HUES64 (cell line): ENCODE measurements around the gene FBXO34. TPM values are rescaled to one million over a fixed set of nuclear protein-coding genes. Genes with fewer than 3 reads are reported as not detected.

Source experiments
- H3K27ac ChIP-seq: 2 replicates; pipeline ENCODE4 v1.7.0; 2013; ENCODE audit warnings: low read depth, low read length, inconsistent platforms
- H3K27me3 ChIP-seq: 2 replicates; pipeline ENCODE4 v1.6.1; 2013; ENCODE audit warnings: mild to moderate bottlenecking, low read length; ENCODE audit not compliant: insufficient read depth
- H3K36me3 ChIP-seq: 2 replicates; pipeline ENCODE4 v1.6.1; 2013; ENCODE audit warnings: mild to moderate bottlenecking, low read length; ENCODE audit not compliant: insufficient read depth
- H3K4me1 ChIP-seq: 2 replicates; pipeline ENCODE4 v1.6.1; 2013; ENCODE audit warnings: mild to moderate bottlenecking, low read length, moderate library complexity; ENCODE audit not compliant: insufficient read depth
- H3K4me3 ChIP-seq: 2 replicates; pipeline ENCODE4 v1.5.1; 2013; ENCODE audit warnings: mild to moderate bottlenecking, low read length, moderate library complexity
- H3K9ac ChIP-seq: 2 replicates; pipeline ENCODE4 v1.6.1; 2013; ENCODE audit warnings: mild to moderate bottlenecking, low read depth, low read length
- H3K9me3 ChIP-seq: 2 replicates; pipeline ENCODE4 v1.6.1; 2013; ENCODE audit warnings: low read depth, low read length; ENCODE audit not compliant: insufficient read depth
- WGBS: fragments of 150-250, 120-280 bp; methylation state at CpG from one replicate; pipeline ENCODE4 v1.1.7; 2013; ENCODE audit warnings: missing lambda C conversion rate; 5-methylcytosine and 5-hydroxymethylcytosine counted together
- polyA plus RNA-seq, 2 experiments: library from polyadenylated mRNA; stranded (reverse); fragments of 50-300 nt; gene quantifications; one replicate each; pipeline ENCODE4 v1.2.3, GENCODE V29; 2013

FBXO34 gene, protein sequence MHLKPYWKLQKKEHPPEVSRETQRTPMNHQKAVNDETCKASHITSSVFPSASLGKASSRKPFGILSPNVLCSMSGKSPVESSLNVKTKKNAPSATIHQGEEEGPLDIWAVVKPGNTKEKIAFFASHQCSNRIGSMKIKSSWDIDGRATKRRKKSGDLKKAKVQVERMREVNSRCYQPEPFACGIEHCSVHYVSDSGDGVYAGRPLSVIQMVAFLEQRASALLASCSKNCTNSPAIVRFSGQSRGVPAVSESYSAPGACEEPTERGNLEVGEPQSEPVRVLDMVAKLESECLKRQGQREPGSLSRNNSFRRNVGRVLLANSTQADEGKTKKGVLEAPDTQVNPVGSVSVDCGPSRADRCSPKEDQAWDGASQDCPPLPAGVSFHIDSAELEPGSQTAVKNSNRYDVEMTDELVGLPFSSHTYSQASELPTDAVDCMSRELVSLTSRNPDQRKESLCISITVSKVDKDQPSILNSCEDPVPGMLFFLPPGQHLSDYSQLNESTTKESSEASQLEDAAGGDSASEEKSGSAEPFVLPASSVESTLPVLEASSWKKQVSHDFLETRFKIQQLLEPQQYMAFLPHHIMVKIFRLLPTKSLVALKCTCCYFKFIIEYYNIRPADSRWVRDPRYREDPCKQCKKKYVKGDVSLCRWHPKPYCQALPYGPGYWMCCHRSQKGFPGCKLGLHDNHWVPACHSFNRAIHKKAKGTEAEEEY
- 7.2 TPM for polyA plus RNA-seq (2013, experiment 1 of 2)
- polyA plus RNA-seq (2013, experiment 2 of 2): 8.4 TPM

DNA sequence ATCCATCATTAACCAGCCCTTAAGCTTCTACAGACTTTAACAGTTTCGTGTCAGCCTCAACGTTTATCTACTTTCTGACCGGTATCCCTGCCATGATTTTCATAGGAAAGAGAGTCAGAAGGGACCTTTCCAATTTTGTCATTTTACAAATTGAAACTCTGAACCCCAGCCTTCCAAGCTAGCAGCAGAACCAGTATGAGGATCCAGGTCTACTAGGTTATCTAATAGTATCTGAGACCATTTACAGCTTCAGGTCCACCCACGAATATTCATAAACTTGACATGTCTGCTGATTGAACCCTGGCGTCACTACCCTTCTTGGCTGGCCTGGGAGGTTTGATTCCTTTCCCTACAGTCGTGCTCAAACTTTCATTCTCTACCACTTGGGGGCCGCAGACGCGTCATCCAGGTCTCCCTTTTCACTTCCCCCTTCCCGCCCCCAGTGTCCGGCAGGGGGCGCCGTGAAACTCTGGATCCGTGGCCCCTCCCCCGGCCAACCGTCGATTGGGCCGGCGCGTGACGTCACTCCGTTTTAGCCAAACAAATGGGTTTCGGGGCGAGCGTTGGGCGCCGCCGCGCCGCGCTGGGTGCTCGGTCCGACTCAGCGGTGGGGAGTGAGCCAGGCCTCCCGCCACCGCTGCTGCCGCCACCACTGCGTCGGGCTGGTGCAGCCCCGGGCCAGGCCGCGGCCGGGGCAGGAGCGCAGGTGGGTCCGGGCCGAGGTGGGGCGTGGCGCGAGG lies at the start of gene FBXO34:
FBXO34 (plus strand) TSS at position 590 of the 740 bp plus-strand sequence. CDS start 78,970 bp downstream, outside the sequence.
- Histone ChIP-seq H3K9me3 (no peaks in the 10 kb centered on the region), H3K36me3 (no peaks in the 10 kb centered on the region)
- WGBS: 3% methylated on average over 49 of the region's 49 CpGs

DNA sequence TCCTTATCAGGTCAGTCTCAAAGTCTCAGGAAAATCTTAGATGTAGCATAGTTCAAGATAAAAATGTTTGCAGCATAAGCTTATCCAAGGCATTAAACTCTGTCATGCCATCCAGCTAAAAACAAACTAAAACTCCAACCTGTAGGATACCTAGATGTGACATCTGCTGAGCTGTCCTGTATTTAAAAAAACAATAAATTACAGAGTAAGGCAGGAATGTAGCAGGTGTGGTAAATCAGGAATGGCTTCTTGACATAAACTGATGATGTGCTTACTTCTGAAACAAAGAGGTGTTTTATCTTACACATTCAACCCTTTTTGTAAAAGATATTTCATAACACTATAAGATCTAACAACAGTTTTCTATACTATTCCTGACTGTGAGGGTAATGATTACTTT lies 49.3 kb upstream of the FBXO34 start:
- Histone ChIP-seq H3K4me1 (0 out of 2 replicates have a peak, but pooled peaks cover 3% of the 10 kb centered on the region), H3K9me3 (no peaks in the 10 kb centered on the region; the same call in 1 of the 2 replicates), H3K36me3 (no peaks in the 10 kb centered on the region), H3K27ac (no peak overlapping the region), H3K4me3 (no peak overlapping the region), H3K9ac (no peak overlapping the region), H3K27me3 (no peaks in the 10 kb centered on the region)

More for the DNA sequence above, at the start of gene FBXO34:
- peaks cover 9% of the 10 kb centered on the region for H3K4me1 ChIP-seq
- H3K4me3 ChIP-seq: peak within 1 kb of the TSS; percentile 100
- H3K27me3 ChIP-seq: no peaks in the 10 kb centered on the region
- H3K27ac ChIP-seq: peak within 1 kb of the TSS; percentile 52; the same call in 1 of the 2 replicates
- H3K9ac ChIP-seq: peak within 1 kb of the TSS; percentile 86

DNA sequence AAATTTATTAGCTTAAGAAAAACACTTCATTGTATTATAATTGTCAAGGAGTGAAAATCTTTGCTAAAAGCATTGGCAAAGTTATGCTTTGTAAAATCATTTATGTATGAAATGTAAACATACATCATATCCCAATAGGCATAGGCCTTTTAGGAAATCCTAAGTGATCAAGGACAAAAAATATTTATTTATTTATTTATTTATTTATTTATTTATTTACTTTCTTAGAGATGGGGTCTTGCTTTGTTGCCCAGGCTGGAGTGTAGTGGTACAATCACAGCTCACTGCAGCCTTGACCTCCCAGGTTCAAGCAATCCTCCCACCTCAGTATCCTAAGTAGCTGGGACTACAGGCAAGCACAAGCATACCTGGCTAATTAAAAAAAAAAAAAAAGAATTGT lies 47.9 kb upstream of the FBXO34 start:
- no peaks in the 10 kb centered on the region; the same call in 1 of the 2 replicates for H3K9me3 ChIP-seq
- H3K27ac ChIP-seq: no peak overlapping the region
- H3K9ac ChIP-seq: no peak overlapping the region
- no peak overlapping the region for H3K4me3 ChIP-seq
- 0 out of 2 replicates have a peak, but pooled peaks cover 3% of the 10 kb centered on the region for H3K4me1 ChIP-seq
- no peaks in the 10 kb centered on the region for H3K27me3 ChIP-seq
- no peaks in the 10 kb centered on the region for H3K36me3 ChIP-seq

DNA sequence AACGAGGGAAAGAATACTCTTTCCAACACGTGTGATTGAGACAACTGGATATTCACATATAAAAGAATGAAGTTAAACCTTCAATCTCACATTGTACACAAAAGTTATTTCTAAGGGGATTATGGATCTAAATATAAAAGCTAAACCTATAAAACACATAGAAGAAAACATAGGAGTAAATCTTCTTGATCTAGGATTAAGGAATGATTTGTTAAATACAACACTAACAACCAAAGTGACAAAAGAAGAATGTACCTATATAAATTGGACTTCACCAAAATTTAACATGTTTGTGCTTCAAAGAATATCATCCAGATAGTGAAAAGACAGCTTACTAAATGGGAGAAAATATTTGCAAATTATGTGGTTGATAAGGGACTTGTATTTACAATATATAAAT lies 43.0 kb upstream of the FBXO34 start:
- H3K4me3 ChIP-seq: no peak overlapping the region
- WGBS: no CpG with 5 or more reads among the region's 2 CpGs
- H3K4me1 ChIP-seq: no peaks in the 10 kb centered on the region
- H3K27me3 ChIP-seq: 0 out of 2 replicates have a peak, but pooled peaks cover 2% of the 10 kb centered on the region
- H3K9ac ChIP-seq: no peak overlapping the region
- no peak overlapping the region for H3K27ac ChIP-seq
- H3K36me3 ChIP-seq: no peaks in the 10 kb centered on the region
- H3K9me3 ChIP-seq: no peaks in the 10 kb centered on the region; the same call in 1 of the 2 replicates

DNA sequence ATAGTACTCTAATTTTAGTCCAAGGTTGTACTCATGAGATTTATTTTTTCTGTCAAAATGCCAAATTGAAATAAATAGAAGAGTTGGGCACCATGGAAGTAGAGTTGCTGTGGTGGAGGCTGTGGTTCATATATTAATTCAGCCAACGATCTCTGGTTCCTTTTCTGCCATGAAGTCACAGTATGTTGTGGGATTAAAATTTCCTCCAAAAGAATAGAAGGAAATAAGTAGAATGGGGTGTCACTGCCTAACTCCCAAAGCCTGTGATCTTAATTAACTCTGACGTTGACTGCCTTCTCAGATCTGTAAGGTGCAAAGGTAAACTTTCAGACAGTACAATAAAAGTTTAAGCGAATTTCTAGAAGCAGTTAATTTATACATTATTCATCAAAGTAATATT lies 37.6 kb upstream of the FBXO34 start:
- Histone ChIP-seq H3K36me3 (no peaks in the 10 kb centered on the region), H3K4me1 (no peaks in the 10 kb centered on the region), H3K27me3 (0 out of 2 replicates have a peak, but pooled peaks cover 2% of the 10 kb centered on the region), H3K9me3 (no peaks in the 10 kb centered on the region), H3K27ac (no peak overlapping the region), H3K9ac (no peak overlapping the region), H3K4me3 (no peak overlapping the region)
- 82% methylated on average over 2 of the region's 3 CpGs for WGBS

DNA sequence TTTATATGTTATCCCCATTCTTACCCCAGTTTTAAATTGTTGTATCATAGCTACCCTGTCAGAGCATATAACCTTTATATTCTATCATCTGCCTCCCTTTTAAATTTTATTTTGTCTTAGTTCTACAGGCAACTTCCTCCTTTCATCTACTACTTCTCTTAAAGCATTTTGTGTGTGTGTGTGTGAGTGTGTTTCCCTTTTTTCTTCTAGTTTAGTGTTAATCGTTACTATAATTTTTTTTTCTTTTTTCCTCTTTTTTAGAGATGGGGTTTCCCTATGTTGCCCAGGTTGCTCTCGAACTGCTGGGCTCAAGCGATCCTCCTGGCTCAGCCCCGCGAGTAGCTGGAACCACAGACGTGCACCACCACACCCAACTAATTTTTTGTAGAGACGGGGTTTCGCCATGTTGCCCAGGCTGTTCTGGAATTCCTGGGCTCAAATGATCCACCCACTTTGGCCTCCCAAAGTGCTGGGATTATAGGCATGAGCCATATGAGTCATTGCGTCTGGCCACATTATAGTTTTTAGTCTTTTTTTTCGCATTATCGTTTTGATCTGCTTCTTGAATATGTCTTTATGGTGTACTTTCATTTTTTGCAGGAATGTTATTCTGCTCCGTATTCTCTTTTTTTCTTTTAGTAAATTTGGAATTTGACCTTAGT lies 33.1 kb upstream of the FBXO34 start:
- 95% methylated on average over 11 of the region's 12 CpGs for WGBS
- H3K27me3 ChIP-seq: peaks cover 24% of the 10 kb centered on the region
- H3K9me3 ChIP-seq: no peaks in the 10 kb centered on the region
- no peaks in the 10 kb centered on the region for H3K4me1 ChIP-seq
- no peak overlapping the region for H3K4me3 ChIP-seq
- H3K27ac ChIP-seq: no peak overlapping the region
- H3K9ac ChIP-seq: no peak overlapping the region
- H3K36me3 ChIP-seq: no peaks in the 10 kb centered on the region

DNA sequence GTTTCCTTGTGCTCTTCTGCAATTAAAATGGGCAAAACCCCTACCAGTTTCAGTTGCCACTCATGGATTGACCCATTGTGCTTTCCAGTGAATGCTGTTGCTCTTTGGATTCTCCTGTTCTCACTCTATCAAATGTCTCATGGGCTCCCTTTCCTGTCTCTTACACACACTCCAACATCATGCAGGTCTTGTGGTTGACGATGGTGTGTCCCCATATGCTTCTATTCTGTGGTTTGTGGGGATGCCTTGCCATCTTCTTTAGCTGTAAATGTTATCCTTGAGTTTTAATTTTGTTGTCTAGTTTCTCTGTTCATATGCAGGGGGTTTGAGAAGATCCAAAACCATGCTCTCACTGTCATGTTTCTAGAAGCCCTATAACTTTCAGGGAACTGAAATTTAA lies 31.9 kb upstream of the FBXO34 start:
- no peaks in the 10 kb centered on the region for H3K4me1 ChIP-seq
- peaks cover 24% of the 10 kb centered on the region for H3K27me3 ChIP-seq
- H3K9ac ChIP-seq: no peak overlapping the region
- H3K27ac ChIP-seq: no peak overlapping the region
- no peak overlapping the region for H3K4me3 ChIP-seq
- no peaks in the 10 kb centered on the region for H3K36me3 ChIP-seq
- WGBS: 89% methylated on average over 1 of the region's 1 CpG
- no peaks in the 10 kb centered on the region for H3K9me3 ChIP-seq

DNA sequence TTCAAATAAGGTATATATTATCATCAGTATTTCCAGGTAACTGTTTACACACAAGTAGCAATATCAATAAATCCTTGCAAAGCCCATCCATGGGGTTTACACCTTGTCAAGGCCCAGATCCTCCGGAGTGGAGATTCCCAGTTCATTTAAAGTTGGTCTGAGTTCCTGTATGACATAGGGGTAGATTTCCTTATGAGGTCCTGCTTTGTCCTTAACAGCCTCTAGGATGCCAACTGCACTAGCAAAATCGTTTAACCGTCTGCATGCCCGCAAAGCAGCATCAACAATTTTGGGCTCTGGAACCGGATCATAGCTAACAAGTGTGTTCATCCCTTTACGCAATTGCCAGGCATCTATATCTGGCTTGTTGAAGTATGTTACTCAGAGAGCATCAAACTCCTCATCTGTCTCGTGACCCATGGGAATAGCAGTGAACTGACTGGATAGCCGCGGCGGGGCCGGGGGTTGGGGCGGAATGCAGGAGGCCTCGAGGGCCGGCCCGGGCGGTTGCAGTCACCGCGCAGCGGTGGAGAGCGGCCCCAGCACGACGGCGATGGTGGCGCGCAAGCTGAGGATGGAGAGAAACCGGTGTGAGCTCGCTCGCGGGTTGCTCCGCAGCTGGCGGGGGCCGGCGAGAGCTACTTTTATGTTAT lies 30.6 kb upstream of the FBXO34 start:
- Histone ChIP-seq H3K4me3 (peak overlapping the region; percentile 23), H3K4me1 (no peaks in the 10 kb centered on the region), H3K36me3 (no peaks in the 10 kb centered on the region), H3K9me3 (no peaks in the 10 kb centered on the region), H3K9ac (no peak overlapping the region), H3K27me3 (peaks cover 24% of the 10 kb centered on the region), H3K27ac (no peak overlapping the region)
- 55% methylated on average over 33 of the region's 33 CpGs for WGBS

DNA sequence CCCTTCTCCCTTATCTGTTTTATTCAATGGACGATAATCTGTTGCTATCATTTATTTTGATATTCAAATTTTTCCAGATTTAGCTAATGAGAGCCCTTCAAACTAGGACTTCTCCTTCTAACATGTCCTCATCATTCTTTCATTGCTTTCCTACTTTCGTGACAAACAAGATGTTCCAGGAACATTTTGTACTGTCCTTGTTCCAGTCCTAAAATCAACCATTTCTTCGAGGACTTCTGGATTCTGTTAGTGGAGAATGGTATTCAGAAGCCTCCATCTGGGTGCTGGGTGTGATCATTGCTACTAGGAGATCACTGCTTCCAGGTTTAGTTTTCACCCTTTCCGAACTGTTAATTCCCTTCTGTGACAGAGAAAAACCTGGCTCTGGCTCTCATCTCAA lies 29.5 kb upstream of the FBXO34 start:
- Histone ChIP-seq H3K4me1 (no peaks in the 10 kb centered on the region), H3K36me3 (no peaks in the 10 kb centered on the region), H3K9ac (no peak overlapping the region), H3K4me3 (no peak overlapping the region), H3K27me3 (peaks cover 24% of the 10 kb centered on the region), H3K27ac (no peak overlapping the region), H3K9me3 (no peaks in the 10 kb centered on the region)
- 93% methylated on average over 4 of the region's 4 CpGs for WGBS

DNA sequence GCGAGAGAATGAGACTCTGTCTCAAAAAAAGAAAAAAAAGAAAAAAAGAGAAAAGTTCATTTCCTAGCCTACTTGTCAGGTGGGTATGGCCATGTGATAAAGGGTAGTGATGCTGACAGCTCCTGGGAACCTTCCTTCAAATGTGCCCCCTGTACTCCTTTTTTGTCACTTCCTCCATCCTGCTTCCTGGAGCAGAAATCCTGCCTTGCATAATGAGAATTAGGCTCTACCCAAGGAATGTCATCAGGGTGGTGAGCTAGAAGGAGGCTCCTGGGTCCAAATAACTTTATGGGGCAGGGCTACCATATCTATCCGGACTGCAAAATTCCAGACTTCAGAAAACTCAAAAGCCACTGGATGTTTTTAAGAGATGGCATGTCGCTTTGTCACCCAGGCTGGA lies 27.8 kb upstream of the FBXO34 start:
- Histone ChIP-seq H3K27ac (no peak overlapping the region), H3K27me3 (peaks cover 24% of the 10 kb centered on the region), H3K4me3 (no peak overlapping the region), H3K4me1 (no peaks in the 10 kb centered on the region), H3K9ac (no peak overlapping the region), H3K9me3 (no peaks in the 10 kb centered on the region), H3K36me3 (no peaks in the 10 kb centered on the region)
- 96% methylated on average over 3 of the region's 3 CpGs for WGBS
